ENCODE data around the gene SP140L. TPM values are rescaled to one million over a fixed set of nuclear protein-coding genes. Genes with fewer than 3 reads are reported as not detected.
"Not testable (repeated sequence)": the region's sequence is repeated elsewhere in the genome, so short reads cannot be mapped to it uniquely, and the experiment has no call there.

The SP140L gene
- total RNA-seq, 1 donor from 2014 or later, result 112 TPM

DNA sequence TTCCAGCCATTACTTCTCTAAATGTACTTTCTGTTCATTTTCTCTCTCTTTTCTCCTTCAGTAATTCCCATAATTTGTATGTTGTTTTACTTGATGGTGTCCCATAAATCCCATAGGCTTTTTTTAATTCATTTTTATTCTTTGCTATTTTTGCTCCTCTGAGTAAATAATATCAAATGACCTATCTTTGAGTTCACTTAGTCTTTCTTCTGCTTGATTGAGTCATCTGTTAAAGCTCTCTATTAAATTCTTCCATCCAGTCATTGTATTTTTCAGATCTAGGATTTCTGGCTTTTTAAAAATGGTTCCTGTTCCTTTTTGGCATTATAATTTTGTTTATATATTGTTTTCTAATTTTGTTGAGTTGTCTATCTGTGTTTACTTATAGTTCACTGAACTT is 102.5 kb downstream of the SP140L start:
- Mint-ChIP-seq H3K27ac (peak overlapping the region; percentile 53), H3K9me3 (peaks cover 10% of the 10 kb centered on the region), H3K36me3 (ENCODE audit: low read depth) (peaks cover 80% of the 10 kb centered on the region), H3K4me3 (no peak overlapping the region), H3K4me1 (peaks cover 80% of the 10 kb centered on the region), H3K27me3 (no peaks in the 10 kb centered on the region)
- intact Hi-C loops (cut with micrococcal nuclease), result no loop called here
- ChIA-PET POLR2A (interaction anchor here (1.0 to 1.5 kb wide), 2 partner anchors 9 to 18 kb away, joined by 3 to 4 read pairs; no protein-coding TSS in a partner anchor), CTCF (no interaction called here)
- TF ChIP-seq, protein P1, sequence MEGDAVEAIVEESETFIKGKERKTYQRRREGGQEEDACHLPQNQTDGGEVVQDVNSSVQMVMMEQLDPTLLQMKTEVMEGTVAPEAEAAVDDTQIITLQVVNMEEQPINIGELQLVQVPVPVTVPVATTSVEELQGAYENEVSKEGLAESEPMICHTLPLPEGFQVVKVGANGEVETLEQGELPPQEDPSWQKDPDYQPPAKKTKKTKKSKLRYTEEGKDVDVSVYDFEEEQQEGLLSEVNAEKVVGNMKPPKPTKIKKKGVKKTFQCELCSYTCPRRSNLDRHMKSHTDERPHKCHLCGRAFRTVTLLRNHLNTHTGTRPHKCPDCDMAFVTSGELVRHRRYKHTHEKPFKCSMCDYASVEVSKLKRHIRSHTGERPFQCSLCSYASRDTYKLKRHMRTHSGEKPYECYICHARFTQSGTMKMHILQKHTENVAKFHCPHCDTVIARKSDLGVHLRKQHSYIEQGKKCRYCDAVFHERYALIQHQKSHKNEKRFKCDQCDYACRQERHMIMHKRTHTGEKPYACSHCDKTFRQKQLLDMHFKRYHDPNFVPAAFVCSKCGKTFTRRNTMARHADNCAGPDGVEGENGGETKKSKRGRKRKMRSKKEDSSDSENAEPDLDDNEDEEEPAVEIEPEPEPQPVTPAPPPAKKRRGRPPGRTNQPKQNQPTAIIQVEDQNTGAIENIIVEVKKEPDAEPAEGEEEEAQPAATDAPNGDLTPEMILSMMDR (IDR thresholded peaks at IDR 0.05), result no peak
- DNase-seq (no peak), ATAC-seq (ENCODE audit: low read depth) (no peak)

GRCh38 chr2:230430957-230431910 is 104.2 kb downstream of the SP140L start:
- Mint-ChIP-seq H3K27me3 (no peaks in the 10 kb centered on the region), H3K27ac (peak overlapping the region; percentile 77), H3K4me3 (peak overlapping the region; percentile 17), H3K4me1 (peaks cover 74% of the 10 kb centered on the region), H3K36me3 (ENCODE audit: low read depth) (peaks cover 80% of the 10 kb centered on the region), H3K9me3 (peaks cover 10% of the 10 kb centered on the region)
- POLR2A ChIA-PET, result interaction anchor here (0.6 to 1.7 kb wide), 6 partner anchors 11 to 338 kb away, joined by 3 to 8 read pairs (median 4); partner anchors contain the start of genes SP100 and SP140
- TF ChIP-seq, protein P1 (IDR thresholded peaks at IDR 0.05), result no peak
- DNase-seq (no peak), ATAC-seq (ENCODE audit: low read depth) (peak; percentile 71)
- CTCF ChIA-PET, result no interaction called here
- intact Hi-C loops (cut with micrococcal nuclease), result loop anchor here (1.0 kb wide), 3 partner anchors 8 to 15 kb away; partner anchors contain the start of gene SP100

DNA sequence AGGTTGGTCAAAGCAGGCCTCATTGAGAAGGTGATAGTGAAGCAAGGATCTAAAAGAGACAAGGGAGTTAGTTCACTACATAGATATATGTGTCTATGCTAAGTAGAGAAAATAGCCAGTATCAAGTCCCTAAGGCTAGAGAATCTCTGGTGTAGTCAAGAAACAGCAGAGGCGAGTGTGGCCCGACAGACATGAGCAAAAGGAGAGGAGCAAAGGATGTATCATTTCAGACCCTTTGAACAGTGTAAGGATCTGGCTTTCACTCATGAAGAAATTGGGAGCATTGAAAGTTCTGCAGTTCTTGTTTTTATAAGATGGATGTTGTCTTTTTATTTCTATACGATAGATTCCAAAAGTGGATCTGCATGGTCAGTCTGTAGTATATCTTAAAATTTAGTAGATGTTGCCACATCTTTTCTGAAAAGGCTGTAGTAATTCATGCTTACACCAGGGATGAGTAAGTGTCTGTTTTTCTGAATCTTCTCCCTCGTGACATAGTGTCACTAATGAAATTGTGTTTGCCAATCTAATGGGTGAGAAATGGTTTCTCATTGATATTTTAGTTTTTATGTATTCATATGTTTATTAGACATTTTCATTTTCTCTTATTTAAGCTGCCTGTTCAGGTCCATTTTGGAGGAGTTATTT is 107.8 kb downstream of the SP140L start:
- Mint-ChIP-seq H3K9me3 (peaks cover 9% of the 10 kb centered on the region), H3K4me3 (no peak overlapping the region), H3K27me3 (no peaks in the 10 kb centered on the region), H3K4me1 (peaks cover 68% of the 10 kb centered on the region), H3K27ac (peak overlapping the region; percentile 59), H3K36me3 (ENCODE audit: low read depth) (peaks cover 80% of the 10 kb centered on the region)
- intact Hi-C loops (cut with micrococcal nuclease), result loop anchor here (5.0 kb wide), 1 partner anchor 38 kb away; no protein-coding TSS in a partner anchor
- CTCF ChIA-PET, result no interaction called here
- DNase-seq, result no peak
- TF ChIP-seq, protein P1 (IDR thresholded peaks at IDR 0.05), result no peak
- POLR2A ChIA-PET, result interaction anchor here (1.0 to 1.8 kb wide), 4 partner anchors 11 to 232 kb away, joined by 3 to 5 read pairs (median 5); no protein-coding TSS in a partner anchor
- peak; percentile 18 for ATAC-seq (ENCODE audit: low read depth)

DNA sequence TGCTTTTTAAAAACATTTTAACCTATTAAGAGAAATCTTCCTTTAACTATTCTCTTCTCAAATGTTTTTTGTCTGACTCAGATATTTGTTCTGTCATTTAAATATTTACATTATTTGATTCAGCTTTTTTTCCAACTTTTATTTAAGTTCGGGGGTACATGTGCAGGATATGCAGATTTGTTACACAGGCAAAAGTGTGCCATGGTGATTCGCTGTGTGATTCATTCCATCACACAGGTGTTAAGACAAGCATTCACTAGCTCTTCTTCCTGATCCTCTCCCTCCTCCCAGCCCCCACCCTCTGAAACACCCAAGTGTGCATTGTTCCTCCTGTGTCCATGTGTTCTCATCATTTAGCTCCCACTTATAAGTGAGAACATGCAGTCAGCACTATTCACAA is 108.4 kb downstream of the SP140L start:
- Mint-ChIP-seq H3K4me1 (peaks cover 66% of the 10 kb centered on the region), H3K27ac (peak overlapping the region; percentile 26), H3K36me3 (ENCODE audit: low read depth) (peaks cover 75% of the 10 kb centered on the region), H3K4me3 (no peak overlapping the region), H3K27me3 (no peaks in the 10 kb centered on the region), H3K9me3 (peaks cover 9% of the 10 kb centered on the region)
- ChIA-PET POLR2A (interaction anchor here (1.0 to 1.8 kb wide), 4 partner anchors 11 to 233 kb away, joined by 3 to 5 read pairs (median 5); no protein-coding TSS in a partner anchor), CTCF (no interaction called here)
- TF ChIP-seq, protein P1 (IDR thresholded peaks at IDR 0.05), result no peak
- DNase-seq (no peak), ATAC-seq (ENCODE audit: low read depth) (no peak)
- intact Hi-C loops (cut with micrococcal nuclease), result loop anchor here (5.0 kb wide), 1 partner anchor 37 kb away; no protein-coding TSS in a partner anchor

GRCh38 chr2:230439121-230439520 is 112.1 kb downstream of the SP140L start:
- H3K36me3 Mint-ChIP-seq (ENCODE audit: low read depth), result peaks cover 73% of the 10 kb centered on the region
- H3K4me1 Mint-ChIP-seq, result peaks cover 74% of the 10 kb centered on the region
- peak overlapping the region; percentile 84 for H3K4me3 Mint-ChIP-seq
- CTCF ChIA-PET; POLR2A ChIA-PET; DNase-seq; H3K9me3 Mint-ChIP-seq; H3K27me3 Mint-ChIP-seq; ATAC-seq (ENCODE audit: low read depth): not testable (repeated sequence)
- intact Hi-C loops (cut with micrococcal nuclease), result loop anchor here (1.0 to 5.0 kb wide), 4 partner anchors 8 to 33 kb away; partner anchors contain the start of gene SP100
- H3K27ac Mint-ChIP-seq, result peak overlapping the region; percentile 97
